Stimulated activated CD8-positive, alpha-beta memory T cell treated with anti-CD3 and anti-CD28 coated beads, Interleukin-15, amount 100 ng/mL, for 48 hours (primary cell): Measurements from ENCODE around the gene RRAGC.
"Not testable (repeated sequence)": the region's sequence is repeated elsewhere in the genome, so short reads cannot be mapped to it uniquely, and the experiment has no call there.

Experiments
- DNase-seq, 2 donors: peaks; one replicate each; pipeline ENCODE4 v3.0.0-alpha.2; 2020; ENCODE audit warnings: low read depth in 2 of 2

RRAGC gene

DNA sequence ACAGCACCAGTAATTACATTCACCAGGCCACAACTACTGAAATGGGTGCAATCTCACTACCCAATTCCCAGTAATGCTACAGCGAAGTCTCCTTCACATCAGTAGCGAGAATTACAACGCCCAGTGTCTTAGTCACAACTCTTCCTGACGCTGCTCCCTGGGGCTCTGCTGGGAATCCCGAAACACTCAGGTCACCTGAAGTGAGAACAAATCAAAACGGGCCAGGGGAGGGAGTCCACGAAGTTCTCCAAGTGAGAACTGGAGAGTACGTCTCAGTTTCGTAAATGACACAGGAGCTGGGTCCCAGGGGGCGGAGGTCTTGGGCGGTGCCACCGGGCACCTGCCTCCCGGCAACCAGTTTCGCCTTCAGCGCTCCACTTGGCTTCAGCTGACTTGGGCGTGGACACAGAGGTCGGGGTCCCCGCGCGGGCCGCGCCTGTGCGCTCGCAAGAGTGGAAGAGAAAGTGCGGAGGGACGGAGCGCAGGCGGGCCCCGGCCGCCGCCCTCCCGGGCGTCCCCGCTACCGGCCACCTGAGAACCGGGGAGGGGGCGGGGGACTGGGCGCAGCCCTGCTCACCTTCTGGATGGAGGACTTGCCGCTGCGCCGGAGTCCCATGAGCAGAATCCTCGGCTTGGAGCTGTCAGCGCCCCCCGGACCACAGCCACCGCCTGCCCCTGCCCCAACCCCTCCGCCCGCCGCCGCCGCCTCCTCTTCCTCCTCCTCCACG, 575 bp downstream of the RRAGC start:
- DNase-seq, result peak; percentile 18 to 44

DNA sequence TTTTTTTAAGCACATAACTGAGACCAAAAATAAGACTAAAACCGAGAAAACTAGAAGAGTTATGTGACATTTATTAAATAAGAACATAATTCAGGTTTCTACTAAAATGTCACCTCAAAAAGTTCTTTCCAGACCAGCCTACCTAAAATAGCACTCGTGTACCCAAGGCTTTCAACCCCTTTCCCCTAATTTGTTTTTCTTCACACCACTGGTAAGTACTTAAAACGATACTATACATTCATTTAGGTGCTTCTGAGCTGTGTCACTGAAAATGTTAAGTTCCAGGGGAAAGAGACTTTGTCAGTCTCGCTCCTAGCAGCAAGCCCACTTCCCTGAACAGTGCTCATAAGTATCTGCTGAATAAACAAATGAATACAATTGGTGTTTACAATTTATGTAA, 6.8 kb downstream of the RRAGC start:
- DNase-seq, result no peak

DNA sequence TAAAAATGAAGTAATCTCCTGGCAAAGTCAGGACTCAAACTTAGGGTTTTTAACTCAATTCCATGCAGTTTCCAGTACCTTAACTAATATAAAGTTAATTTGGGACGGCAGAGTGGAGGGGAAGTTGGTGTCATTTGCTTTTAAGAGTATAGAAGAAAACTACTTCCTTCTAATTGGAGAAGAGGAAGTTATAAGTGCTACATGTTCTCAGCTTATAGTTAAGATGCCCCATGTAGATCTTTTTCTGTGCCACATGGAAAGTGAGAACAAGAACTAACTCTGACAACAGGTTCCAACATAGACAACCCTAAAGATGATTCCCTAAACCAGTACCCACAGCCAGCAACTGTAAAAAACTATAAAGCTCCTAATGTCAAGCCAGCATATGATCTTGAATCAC, 11.5 kb downstream of the RRAGC start:
- DNase-seq, result no peak

DNA sequence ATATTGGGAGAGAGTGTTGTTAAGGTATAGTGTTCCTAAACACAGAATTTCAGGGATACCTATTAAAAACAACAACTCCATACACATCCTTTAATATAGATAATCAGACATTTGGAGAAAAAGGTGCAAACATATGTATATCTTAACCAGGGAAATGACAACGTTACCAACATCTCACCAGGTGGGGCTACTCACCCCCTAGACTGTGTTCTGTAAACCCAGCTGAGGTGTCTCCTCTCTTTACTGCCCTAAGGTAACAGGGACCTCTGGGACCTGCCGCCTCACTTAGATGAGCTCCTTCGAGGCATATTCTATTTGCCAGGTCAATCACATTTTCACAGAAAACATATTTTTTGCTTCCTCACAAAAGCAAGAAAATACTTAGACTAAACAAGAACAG, 13.4 kb downstream of the RRAGC start:
- no peak for DNase-seq

DNA sequence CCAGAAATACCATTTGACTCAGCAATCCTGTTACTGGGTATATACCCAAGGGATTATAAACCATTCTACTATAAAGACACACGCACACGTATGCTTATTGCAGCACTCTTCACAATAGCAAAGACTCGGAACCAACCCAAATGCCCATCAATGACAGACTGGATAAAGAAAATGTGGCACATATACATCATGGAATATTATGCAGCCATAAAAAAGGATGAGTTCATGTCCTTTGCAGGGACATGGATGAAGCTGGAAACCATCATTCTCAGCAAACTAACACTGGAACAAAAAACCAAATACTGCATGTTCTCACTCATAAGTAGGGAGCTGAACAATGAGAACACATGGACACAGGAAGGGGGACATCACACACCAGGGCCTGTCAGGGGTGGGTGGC, 14.5 kb downstream of the RRAGC start:
- not testable (repeated sequence) for DNase-seq

DNA sequence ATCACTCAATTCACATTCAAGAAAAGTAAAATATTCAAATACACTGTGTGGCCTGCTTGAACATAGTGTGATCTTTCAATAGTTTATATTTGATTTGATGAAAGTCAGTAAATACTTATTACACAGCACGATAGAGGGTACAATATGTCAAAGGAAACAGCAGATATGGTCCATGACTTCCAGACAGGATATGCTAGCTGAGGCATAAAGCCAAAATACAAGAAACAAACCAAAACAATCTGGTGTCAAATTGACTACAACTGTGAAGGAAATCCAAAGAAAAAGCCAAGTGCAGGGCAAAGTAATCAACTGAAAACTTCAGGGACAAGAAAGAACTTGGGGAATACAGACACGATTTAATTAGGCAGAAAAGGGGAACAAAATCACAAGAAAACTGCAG, 19.3 kb downstream of the RRAGC start:
- DNase-seq, result no peak

DNA sequence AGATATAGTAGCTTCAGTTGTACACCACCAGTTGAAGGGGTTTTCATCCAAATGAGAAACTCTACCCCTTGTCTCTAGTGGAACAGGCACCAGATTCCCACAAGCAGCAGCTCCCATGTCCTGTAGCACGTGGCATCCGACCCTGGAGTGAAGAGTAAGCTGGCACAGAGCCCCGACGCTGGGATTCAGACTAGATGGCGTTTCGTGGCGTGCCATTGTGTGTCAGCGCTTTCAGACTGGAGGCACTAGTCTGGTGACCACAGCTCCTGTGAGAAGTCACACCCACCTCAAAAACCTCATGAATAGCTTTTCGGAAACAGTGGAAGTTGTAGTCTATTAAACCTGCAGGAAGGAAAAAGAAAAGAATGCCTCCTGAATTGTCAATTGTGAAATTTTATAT, 20.2 kb downstream of the RRAGC start:
- no peak for DNase-seq

DNA sequence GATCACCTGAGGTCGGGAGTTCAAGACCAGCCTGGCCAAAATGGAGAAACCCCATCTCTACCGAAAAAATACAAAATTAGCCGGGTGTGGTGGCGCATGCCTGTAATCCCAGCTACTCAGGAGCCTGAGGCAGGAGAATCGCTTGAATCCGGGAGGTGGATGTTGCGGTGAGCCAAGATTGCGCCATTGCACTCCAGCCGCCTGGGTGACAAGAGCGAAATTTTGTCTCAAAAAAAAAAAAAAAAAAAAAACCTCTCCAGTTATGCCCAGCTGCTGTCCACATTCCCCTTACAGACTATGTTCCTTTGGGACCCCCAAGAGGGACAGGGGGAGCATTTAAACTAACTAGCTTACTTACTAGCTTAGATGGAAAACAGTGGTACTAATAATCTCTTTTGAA, 23.3 kb downstream of the RRAGC start:
- not testable (repeated sequence) for DNase-seq

DNA sequence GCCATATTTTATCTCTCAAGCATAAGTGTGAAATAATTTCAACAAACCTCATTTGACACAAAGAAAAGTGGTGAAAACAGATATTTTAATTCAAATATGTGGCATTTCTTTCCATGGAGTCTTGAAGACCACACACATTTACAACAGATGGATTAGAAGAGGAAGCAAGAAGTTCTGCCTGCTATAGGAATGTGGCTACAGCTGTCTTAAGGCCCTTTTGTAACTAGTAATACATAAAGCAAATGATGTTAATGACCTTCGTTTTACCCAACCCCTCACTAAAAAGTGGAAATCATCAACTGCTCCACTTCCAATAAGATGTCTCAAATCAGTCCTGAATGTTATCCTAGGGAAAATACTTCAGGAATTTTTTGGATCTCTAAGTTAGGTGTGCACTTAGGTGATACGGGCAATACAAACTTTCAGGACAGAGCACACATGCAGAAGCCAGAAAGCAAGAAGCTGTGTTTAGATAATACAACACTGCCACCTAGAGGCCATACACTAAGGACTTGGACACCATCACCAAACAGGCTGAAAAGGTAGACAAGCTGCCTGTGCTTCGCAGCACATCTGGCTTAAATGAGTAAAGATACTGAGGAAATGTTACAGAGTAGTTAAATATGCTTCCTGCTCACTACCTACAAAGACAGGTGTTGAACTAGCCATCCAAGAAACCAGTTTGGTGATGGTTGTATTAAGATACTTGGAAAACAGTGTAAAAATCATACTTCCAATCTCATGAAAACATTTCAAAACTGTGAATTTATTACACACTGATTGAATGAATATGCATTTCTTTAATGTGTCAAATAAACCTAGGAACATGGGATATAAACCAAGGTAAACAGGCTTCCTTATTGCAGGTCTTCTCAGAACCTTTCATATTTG, 24.4 kb downstream of the RRAGC start:
- DNase-seq, result no peak

DNA sequence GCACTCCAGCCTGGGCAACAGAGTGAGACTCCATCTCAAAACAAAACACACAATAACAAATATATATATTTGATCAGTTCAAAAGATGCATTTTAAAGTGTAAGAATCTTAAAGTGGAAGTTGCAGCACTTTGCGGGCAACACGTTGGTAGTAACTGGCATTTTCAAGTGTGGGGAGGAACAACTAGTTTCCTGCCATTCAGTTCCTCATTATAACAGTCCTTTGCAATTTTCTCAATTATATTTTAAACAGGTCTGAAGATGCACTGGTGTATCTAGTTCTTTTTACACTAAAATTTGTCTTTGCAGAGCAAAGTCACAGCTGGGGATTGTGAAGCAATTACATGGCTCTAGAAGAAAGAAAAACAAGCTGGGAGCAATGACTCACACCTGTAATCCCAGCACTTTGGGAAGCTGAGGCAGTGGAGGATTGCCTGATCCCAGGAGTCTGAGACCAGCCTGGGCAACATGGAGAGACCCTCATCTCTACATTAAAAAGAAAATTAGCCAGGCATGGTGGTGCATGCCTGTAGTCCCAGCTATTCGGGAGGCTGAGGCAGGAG, 25.3 kb downstream of the RRAGC start:
- no peak for DNase-seq

DNA sequence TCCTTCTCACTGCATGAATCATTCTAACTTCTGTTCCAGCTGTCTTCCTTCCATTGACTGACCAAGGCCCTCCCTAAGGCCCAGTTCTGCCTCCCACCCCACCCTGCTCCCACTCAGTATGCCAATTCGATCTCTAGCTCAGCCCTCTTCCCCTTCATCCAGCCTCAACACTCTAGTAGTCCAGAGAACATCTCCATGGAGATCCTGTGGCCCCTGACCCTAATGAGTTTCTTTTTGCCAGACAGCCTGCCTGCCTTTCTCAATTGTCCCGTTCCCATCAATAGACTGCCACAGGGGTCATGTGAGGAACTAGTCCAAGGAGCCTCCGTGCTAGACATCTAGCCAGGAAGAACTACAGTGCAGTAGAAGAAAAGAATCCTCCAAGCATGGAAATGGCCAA, 26.4 kb downstream of the RRAGC start:
- DNase-seq, result no peak

DNA sequence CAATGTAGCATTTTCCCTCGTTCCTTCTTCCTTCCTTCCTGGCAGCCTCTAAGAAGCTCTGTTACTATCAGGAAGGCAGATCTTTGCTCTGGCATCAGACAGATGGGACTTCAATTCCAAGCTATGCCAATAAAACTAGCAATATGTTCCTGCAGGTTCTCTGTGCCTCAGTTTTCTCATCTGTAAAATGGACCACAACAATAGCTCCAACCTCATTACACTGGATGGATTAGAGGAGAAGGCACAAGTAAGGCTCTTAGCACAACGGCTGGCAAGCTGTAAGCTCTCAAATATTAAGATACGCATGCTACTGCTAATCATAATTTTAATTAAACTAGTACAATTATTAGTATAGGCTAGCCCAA, 27.2 kb downstream of the RRAGC start:
- no peak for DNase-seq

DNA sequence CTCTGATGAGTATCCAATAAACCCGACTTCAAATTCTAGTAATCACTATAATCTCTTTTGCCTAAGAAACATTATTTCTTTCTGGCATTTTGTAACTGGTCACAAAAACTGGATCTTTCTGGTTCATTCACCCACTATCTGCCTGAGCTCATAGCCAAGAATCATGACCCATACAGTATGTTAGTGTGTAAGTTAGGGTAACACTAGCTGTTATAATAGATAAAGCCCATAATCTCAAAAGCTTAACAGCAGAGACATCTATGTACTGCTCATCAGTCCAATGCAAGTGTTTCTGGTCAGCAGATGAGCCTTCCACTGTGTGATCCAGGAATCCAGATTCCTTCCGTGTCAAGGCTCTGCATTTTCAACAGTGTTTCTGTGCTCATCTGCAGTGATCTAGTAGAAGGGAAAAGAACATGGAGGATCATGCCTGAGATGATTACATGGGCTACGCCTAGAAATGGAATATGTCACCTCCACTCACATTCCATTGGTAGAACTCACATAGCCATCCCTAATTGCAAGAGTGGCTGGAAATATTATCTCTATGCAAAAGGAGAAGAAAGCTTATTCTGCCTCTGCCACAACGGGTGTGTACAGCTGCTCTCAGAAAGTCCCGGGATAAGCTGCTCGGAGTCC, 27.7 kb downstream of the RRAGC start:
- no peak for DNase-seq

DNA sequence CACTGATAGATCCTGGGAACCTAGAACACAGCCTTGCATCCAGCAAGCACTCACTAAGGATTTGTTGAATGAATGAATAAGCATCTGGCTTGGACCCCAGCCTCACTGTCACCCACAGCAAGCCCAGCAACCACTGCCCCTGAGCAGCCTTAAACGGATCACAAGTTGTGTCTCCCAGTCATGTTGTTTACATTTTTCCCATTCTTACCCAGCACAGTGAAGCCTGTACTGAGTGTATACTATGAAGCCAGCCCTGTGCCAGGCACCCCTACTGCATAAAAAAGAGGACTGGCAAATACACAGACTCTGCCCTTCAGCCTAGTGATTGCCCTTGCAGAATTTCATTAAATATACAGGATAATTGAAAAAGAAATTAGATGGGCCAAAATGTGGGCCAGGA, 30.2 kb downstream of the RRAGC start:
- DNase-seq, result no peak

DNA sequence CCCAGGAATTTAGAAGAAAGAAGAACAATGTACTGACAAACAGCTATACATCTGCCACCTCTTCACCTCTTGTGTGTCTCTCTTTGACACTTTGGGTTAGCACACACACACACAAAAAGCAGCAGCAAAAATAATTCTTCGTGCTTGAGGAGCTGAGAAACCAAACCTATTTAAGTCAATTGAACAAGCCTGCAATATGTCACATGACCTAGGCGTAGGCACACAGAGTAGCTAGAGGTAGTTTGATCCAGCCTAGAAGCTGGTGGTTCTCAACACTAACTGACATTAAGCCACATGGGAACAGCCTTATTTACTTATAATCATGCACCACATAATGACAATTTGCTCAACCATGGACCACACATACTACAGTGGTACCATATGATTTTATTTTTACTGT, 32.3 kb downstream of the RRAGC start:
- no peak for DNase-seq

DNA sequence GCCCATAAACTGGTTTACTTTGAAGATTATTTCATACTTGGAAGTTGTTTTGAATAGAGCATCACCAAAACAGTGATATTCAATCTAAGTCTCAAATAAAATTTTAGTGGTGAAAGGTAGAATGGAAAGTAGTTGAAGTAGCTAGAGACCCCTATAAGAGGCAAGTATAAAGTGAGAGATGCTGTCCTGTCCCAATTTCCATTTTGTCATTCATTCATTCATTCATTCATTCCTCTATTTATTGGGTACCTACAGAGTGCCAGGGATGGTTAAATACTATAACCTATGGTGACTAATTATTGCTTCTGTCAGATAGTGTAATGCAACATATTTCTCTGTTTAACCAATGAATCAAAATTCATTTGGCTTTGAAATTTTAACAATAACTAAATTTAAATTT, 32.7 kb downstream of the RRAGC start:
- no peak for DNase-seq

DNA sequence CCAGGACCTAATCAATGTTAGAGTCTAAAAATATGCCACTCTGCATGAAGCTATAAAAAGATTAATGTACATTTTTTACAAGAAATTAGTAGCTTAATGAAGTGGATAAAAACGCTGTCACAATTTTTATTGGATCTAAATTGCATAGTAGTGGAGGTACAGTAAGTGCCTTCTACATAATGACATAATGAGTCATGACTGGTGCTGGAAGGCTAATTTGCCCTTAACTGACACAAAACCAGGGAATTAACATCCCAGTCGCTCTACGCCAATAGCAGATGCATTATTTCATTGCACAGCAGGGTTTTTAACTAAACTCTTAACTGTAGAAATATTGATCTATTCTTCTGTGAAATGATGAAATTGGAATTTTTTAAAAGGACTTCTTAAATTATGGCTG, 33.3 kb downstream of the RRAGC start:
- DNase-seq, result no peak

DNA sequence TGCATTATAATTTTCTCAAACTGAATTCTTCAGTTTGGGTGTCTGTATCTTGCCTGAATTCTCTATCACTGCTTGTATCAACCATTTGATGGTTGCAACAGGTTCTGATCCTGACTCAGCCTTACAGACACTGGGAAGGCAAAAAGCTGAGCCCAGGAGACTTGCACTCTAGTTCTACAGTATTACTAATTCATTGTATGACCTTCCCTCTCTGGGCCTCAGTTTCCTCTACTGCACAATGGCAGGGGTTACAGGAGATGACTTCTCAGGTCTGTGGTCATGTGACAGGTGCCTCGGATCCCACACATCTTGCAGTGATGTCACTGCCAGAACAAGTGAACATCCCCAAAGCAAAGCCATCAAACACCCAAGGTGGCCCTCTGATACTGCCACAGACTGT, 38.7 kb downstream of the RRAGC start:
- no peak for DNase-seq

DNA sequence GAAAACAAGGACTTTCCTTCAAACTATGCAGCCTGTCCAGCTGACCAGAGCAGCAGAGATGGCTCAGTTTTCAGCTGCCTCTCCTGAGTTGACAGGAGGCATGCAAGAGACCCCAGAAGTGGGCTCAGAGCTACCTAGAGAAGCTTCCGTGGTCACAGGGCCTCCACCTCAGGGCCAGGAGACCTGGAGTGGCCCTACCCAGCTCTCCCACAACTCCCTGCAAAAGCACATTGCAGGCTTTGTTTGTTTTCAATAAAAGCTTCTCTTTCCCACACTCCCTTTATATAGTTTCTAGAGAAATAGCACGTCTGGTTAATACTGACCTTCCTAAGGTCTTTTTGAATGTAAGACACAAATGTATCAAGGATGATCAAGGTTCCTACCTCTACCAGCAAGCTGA, 40.1 kb downstream of the RRAGC start:
- no peak for DNase-seq

DNA sequence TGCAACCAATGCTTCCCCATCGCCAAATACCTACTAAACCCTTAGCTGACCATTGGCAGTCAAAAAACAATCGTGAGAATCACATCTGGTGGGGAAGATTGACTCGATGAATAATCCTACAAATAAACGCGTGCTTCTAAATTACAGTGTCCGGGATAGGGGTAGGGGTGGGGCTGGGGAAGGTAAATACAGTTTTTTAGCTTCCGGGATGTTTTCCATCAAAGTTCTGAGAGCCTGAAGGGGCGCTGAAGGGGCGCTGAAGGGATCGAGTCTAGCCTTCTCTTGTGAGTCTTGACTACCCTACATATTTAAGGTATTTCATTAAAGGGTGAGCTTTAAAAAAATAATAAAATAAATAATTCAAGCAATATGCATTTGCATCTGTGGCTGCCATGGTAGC, 40.5 kb downstream of the RRAGC start:
- DNase-seq, result no peak

DNA sequence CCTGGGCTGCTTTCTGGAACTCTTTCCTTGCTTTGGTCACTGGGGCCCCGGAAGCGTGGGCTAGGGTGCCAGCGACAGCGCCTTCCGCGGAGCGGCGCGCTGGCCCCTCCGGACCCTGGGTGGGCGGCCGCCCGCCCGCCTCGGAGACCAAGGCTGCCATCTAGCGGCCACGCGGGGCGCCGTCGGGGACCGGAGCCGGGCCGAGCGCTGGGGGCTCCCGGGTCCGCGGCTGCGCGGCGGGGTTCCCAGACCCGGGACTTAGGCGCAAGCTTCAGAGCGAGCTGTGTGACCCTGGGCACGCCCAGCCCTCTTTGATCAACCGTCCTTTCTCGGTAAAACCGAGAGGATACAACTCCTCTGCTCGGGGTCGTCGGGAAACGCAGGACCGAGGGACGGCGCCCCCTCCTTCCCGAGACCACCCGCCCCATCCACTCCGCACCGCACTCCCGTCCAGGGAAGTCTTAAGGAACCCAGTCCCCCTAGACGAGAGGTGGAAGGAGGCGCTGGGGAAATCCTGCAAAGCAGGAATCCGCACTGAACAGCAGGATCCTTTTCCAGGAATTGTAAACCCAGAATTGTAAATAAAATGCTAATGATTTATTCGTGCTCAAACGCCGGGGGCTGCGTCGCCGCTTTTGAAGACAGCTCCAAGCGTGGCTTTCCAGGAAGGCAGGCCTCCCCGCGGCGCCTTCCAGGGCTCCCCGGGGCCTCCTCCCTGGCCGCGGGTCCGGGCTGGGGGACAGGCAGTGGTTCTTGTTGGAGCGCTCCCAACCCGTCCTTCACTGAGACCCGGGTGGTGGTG, 41.2 kb downstream of the RRAGC start:
- DNase-seq, result peak; percentile 22 to 32
